OCI-LY7 (cell line): ENCODE measurements around the gene MC2R.

ENCODE experiments used
- CTCF ChIP-seq: fragments of 200-600 bp; sonication (generic); conservative IDR thresholded peaks from 2 replicates; pipeline ENCODE4 v1.5.1; 2014; ENCODE audit warnings: mild to moderate bottlenecking, antibody characterized with exemption, low read length, moderate library complexity, mixed read lengths
- EZH2phosphoT487 ChIP-seq: fragments of 200-600 bp; sonication (generic); IDR thresholded peaks from 2 replicates; pipeline ENCODE4 v1.6.1; 2018; ENCODE audit warnings: low read depth, borderline replicate concordance, mild to moderate bottlenecking, mixed run types, antibody characterized with exemption, low read length, moderate library complexity, mixed read lengths

GRCh38 chr18:13893418-13893760, 21.9 kb downstream of the MC2R start:
- TF ChIP-seq CTCF (no peak), EZH2phosphoT487 (no peak)
